ENCODE data around the gene TUT4.

- no peak for TF ChIP-seq POLR2AphosphoS5 (IDR thresholded peaks at IDR 0.05; ENCODE audit: low read depth, low read length)
- TF ChIP-seq POLR2A (IDR thresholded peaks at IDR 0.05; ENCODE audit: low read depth, low read length), result no peak
- TF ChIP-seq TAF1 (IDR thresholded peaks at IDR 0.05; ENCODE audit: borderline replicate concordance, low read depth, low read length), result no peak
Measured at GRCh38 chr1:52393174-52393573, 159.7 kb downstream of the TUT4 start.

Measured in GM12892 (cell line).